Activated T-helper 1 cell treated with anti-CD3 and anti-CD28 coated beads, Interleukin-12 subunit alpha, Interleukin-12 subunit beta, Interleukin-2, Interleukin-4 antibody, amounts not matched to agents 30 ng/mL and 10 ng/mL and 1 ng/mL, durations not matched to agents 14 hours and 24 hours and 36 hours (primary cell): ENCODE results near the gene DTWD2. TPM values are rescaled to one million over a fixed set of nuclear protein-coding genes. Genes with fewer than 3 reads are reported as not detected.

Experiments
- DNase-seq: peaks from one replicate; pipeline ENCODE4 v3.0.0; 2021; ENCODE audit warnings: low spot score
- H3K27ac Mint-ChIP-seq: one replicate; pipeline ENCODE4 v1.8.0; 2021; ENCODE audit warnings: mild to moderate bottlenecking, mixed read lengths
- H3K27me3 Mint-ChIP-seq: one replicate; pipeline ENCODE4 v1.8.0; 2022; ENCODE audit warnings: mild to moderate bottlenecking, moderate library complexity, mixed read lengths; ENCODE audit not compliant: insufficient read depth
- H3K36me3 Mint-ChIP-seq: one replicate; pipeline ENCODE4 v1.8.0; 2021; ENCODE audit warnings: low read depth, mixed read lengths
- H3K4me1 Mint-ChIP-seq: one replicate; pipeline ENCODE4 v1.8.0; 2021; ENCODE audit warnings: low read depth, mixed read lengths
- H3K4me3 Mint-ChIP-seq: one replicate; pipeline ENCODE4 v1.8.0; 2021; ENCODE audit warnings: mild to moderate bottlenecking, moderate library complexity, mixed read lengths
- H3K9me3 Mint-ChIP-seq: one replicate; pipeline ENCODE4 v1.8.0; 2021; ENCODE audit warnings: mixed read lengths
- intact Hi-C: fragments of 100-400 bp; cut with micrococcal nuclease; formaldehyde crosslinking; loops from one replicate; pipeline ENCODE4 v1.15.1; 2024
- total RNA-seq: library from RNA; stranded (reverse); gene quantifications from 2 replicates; pipeline ENCODE4 v1.2.3, GENCODE V29; 2022

DTWD2 gene
- total RNA-seq = 1.6 and 1.9 TPM in 2 replicates

GRCh38 chr5:118987988-118988865 is at the start of gene DTWD2:
TSS of gene DTWD2 (minus strand) at chr5:118988547. CDS start at chr5:118988511, 36 bp downstream.
- intact Hi-C loops = loop anchor here (1.0 to 10.0 kb wide), 16 partner anchors 35 to 1477 kb away; partner anchors contain the start of genes HSD17B4 and PRR16
- H3K9me3 Mint-ChIP-seq = peaks cover 4% of the 10 kb centered on the region
- H3K27ac Mint-ChIP-seq = peak within 1 kb of the TSS; percentile 32
- peak; percentile 90 for DNase-seq
- H3K4me1 Mint-ChIP-seq = peaks cover 12% of the 10 kb centered on the region
- H3K36me3 Mint-ChIP-seq = no peaks in the 10 kb centered on the region
- peak within 1 kb of the TSS; percentile 78 for H3K4me3 Mint-ChIP-seq
- no peaks in the 10 kb centered on the region for H3K27me3 Mint-ChIP-seq

GRCh38 chr5:119037496-119038215 is 49.3 kb upstream of the DTWD2 start:
- Mint-ChIP-seq H3K4me1 (peaks cover 17% of the 10 kb centered on the region), H3K4me3 (no peak overlapping the region), H3K27me3 (peaks cover 2% of the 10 kb centered on the region), H3K36me3 (no peaks in the 10 kb centered on the region), H3K27ac (no peak overlapping the region), H3K9me3 (no peaks in the 10 kb centered on the region)
- no peak for DNase-seq
- intact Hi-C loops = no loop called here

GRCh38 chr5:119036101-119036762 is 47.9 kb upstream of the DTWD2 start:
- peaks cover 2% of the 10 kb centered on the region for H3K27me3 Mint-ChIP-seq
- DNase-seq = no peak
- H3K27ac Mint-ChIP-seq = no peak overlapping the region
- no peak overlapping the region for H3K4me3 Mint-ChIP-seq
- no peaks in the 10 kb centered on the region for H3K36me3 Mint-ChIP-seq
- H3K4me1 Mint-ChIP-seq = peaks cover 29% of the 10 kb centered on the region
- H3K9me3 Mint-ChIP-seq = no peaks in the 10 kb centered on the region
- intact Hi-C loops = loop anchor here (1.0 kb wide), 3 partner anchors 27 to 361 kb away; no protein-coding TSS in a partner anchor

- intact Hi-C loops = no loop called here
- Mint-ChIP-seq H3K27ac (no peak overlapping the region), H3K4me1 (peaks cover 35% of the 10 kb centered on the region)
These were observed 44.8 kb upstream of the DTWD2 start for GRCh38 chr5:119033135-119033534.

GRCh38 chr5:119032656-119033055 is 44.3 kb upstream of the DTWD2 start:
- no peak overlapping the region for H3K4me3 Mint-ChIP-seq
- H3K4me1 Mint-ChIP-seq = peaks cover 35% of the 10 kb centered on the region
- H3K27me3 Mint-ChIP-seq = peaks cover 2% of the 10 kb centered on the region
- intact Hi-C loops = no loop called here
- no peaks in the 10 kb centered on the region for H3K9me3 Mint-ChIP-seq
- H3K36me3 Mint-ChIP-seq = peaks cover 2% of the 10 kb centered on the region
- H3K27ac Mint-ChIP-seq = no peak overlapping the region
- DNase-seq = no peak

More at GRCh38 chr5:119033135-119033534, 44.8 kb upstream of the DTWD2 start:
- no peaks in the 10 kb centered on the region for H3K9me3 Mint-ChIP-seq
- H3K27me3 Mint-ChIP-seq = peaks cover 2% of the 10 kb centered on the region
- peaks cover 2% of the 10 kb centered on the region for H3K36me3 Mint-ChIP-seq
- H3K4me3 Mint-ChIP-seq = no peak overlapping the region
- no peak for DNase-seq

- DNase-seq = no peak
- Mint-ChIP-seq H3K27ac (peak overlapping the region; percentile 21), H3K9me3 (no peaks in the 10 kb centered on the region), H3K4me3 (peak overlapping the region; percentile 45), H3K27me3 (peaks cover 2% of the 10 kb centered on the region), H3K36me3 (peaks cover 2% of the 10 kb centered on the region), H3K4me1 (peaks cover 35% of the 10 kb centered on the region)
- intact Hi-C loops = loop anchor here (1.0 to 2.0 kb wide), 7 partner anchors 31 to 365 kb away; partner anchors contain the start of gene DTWD2
These were observed 43.6 kb upstream of the DTWD2 start for GRCh38 chr5:119031905-119032304.

- DNase-seq = no peak
- Mint-ChIP-seq H3K27me3 (peaks cover 2% of the 10 kb centered on the region), H3K36me3 (peaks cover 2% of the 10 kb centered on the region), H3K9me3 (no peaks in the 10 kb centered on the region), H3K27ac (peak overlapping the region; percentile 56), H3K4me3 (peak overlapping the region; percentile 45), H3K4me1 (peaks cover 32% of the 10 kb centered on the region)
- intact Hi-C loops = loop anchor here (1.0 to 2.0 kb wide), 7 partner anchors 32 to 366 kb away; partner anchors contain the start of gene DTWD2
These were observed 42.9 kb upstream of the DTWD2 start for GRCh38 chr5:119031011-119031886.

GRCh38 chr5:119028575-119028974 is 40.2 kb upstream of the DTWD2 start:
- peaks cover 2% of the 10 kb centered on the region for H3K36me3 Mint-ChIP-seq
- peak overlapping the region; percentile 37 for H3K27ac Mint-ChIP-seq
- H3K9me3 Mint-ChIP-seq = peaks cover 6% of the 10 kb centered on the region
- no peak overlapping the region for H3K4me3 Mint-ChIP-seq
- intact Hi-C loops = no loop called here
- no peaks in the 10 kb centered on the region for H3K27me3 Mint-ChIP-seq
- H3K4me1 Mint-ChIP-seq = peaks cover 27% of the 10 kb centered on the region
- DNase-seq = no peak

GRCh38 chr5:119022773-119023172 is 34.4 kb upstream of the DTWD2 start:
- intact Hi-C loops = loop anchor here (1.0 to 5.0 kb wide), 4 partner anchors 34 to 413 kb away; partner anchors contain the start of gene DTWD2
- H3K27me3 Mint-ChIP-seq = peaks cover 1% of the 10 kb centered on the region
- H3K4me3 Mint-ChIP-seq = no peak overlapping the region
- H3K4me1 Mint-ChIP-seq = peaks cover 4% of the 10 kb centered on the region
- no peak overlapping the region for H3K27ac Mint-ChIP-seq
- no peak for DNase-seq
- H3K36me3 Mint-ChIP-seq = no peaks in the 10 kb centered on the region
- peaks cover 6% of the 10 kb centered on the region for H3K9me3 Mint-ChIP-seq

- no peak overlapping the region for H3K27ac Mint-ChIP-seq
- peaks cover 6% of the 10 kb centered on the region for H3K9me3 Mint-ChIP-seq
- no peaks in the 10 kb centered on the region for H3K36me3 Mint-ChIP-seq
- H3K4me3 Mint-ChIP-seq = no peak overlapping the region
- no peak for DNase-seq
- intact Hi-C loops = loop anchor here (1.0 to 5.0 kb wide), 4 partner anchors 33 to 413 kb away; partner anchors contain the start of gene DTWD2
- peaks cover 4% of the 10 kb centered on the region for H3K4me1 Mint-ChIP-seq
- peaks cover 1% of the 10 kb centered on the region for H3K27me3 Mint-ChIP-seq
These were observed 33.8 kb upstream of the DTWD2 start for GRCh38 chr5:119022017-119022745.

GRCh38 chr5:119021149-119021732 is 32.9 kb upstream of the DTWD2 start:
- no peak overlapping the region for H3K27ac Mint-ChIP-seq
- H3K4me1 Mint-ChIP-seq = peaks cover 4% of the 10 kb centered on the region
- DNase-seq = no peak
- intact Hi-C loops = loop anchor here (5.0 kb wide), 1 partner anchor 286 kb away; no protein-coding TSS in a partner anchor
- H3K36me3 Mint-ChIP-seq = no peaks in the 10 kb centered on the region
- H3K4me3 Mint-ChIP-seq = no peak overlapping the region
- peaks cover 1% of the 10 kb centered on the region for H3K27me3 Mint-ChIP-seq
- H3K9me3 Mint-ChIP-seq = peaks cover 6% of the 10 kb centered on the region
